Esophagus (tissue), 2 donors: ENCODE data around the gene PIM2. TPM values are rescaled to one million over a fixed set of nuclear protein-coding genes. Genes with fewer than 3 reads are reported as not detected.

Experiments used
- H3K27ac ChIP-seq, 2 donors: one replicate each; pipeline ENCODE4 v1.5.1; 2013; ENCODE audit warnings: low read depth in 2 of 2, mild to moderate bottlenecking in 2 of 2, inconsistent platforms in 1 of 2, low read length in 1 of 2, moderate library complexity in 1 of 2
- H3K27me3 ChIP-seq, 2 donors: one replicate each; pipeline ENCODE4 v1.6.1; 2013; ENCODE audit warnings: low read length in 2 of 2, control low read depth in 1 of 2, mild to moderate bottlenecking in 1 of 2; ENCODE audit not compliant: insufficient read depth in 2 of 2, control insufficient read depth in 1 of 2
- H3K36me3 ChIP-seq, 2 donors: one replicate each; pipeline ENCODE4 v1.6.1; 2013; ENCODE audit warnings: low read length in 1 of 2; ENCODE audit not compliant: control insufficient read depth in 2 of 2, insufficient read depth in 2 of 2
- H3K4me1 ChIP-seq, 2 donors: one replicate each; pipeline ENCODE4 v1.6.1; 2013; ENCODE audit warnings: low read length in 1 of 2; ENCODE audit not compliant: control insufficient read depth in 2 of 2, insufficient read depth in 2 of 2
- H3K4me3 ChIP-seq, 2 donors: one replicate each; pipeline ENCODE4 v1.5.1; 2013; ENCODE audit warnings: low read length in 2 of 2, mild to moderate bottlenecking in 2 of 2, low read depth in 1 of 2, moderate library complexity in 1 of 2
- H3K9me3 ChIP-seq, 2 donors: one replicate each; pipeline ENCODE4 v1.6.1; 2013; ENCODE audit warnings: mild to moderate bottlenecking in 2 of 2, low read depth in 1 of 2, low read length in 1 of 2, moderate library complexity in 1 of 2; ENCODE audit not compliant: control insufficient read depth in 2 of 2, insufficient read depth in 1 of 2
- WGBS, 2 donors: extraction: QIAGEN DNeasy Blood & Tissue Kit; methylation state at CpG; one replicate each; pipeline ENCODE4 v1.1.7; 2013; 5-methylcytosine and 5-hydroxymethylcytosine counted together
- polyA plus RNA-seq, 2 donors: library from polyadenylated mRNA; stranded (reverse); fragments of 200-250 nt; gene quantifications; one replicate each; pipeline ENCODE4 v1.2.3, GENCODE V29; 2013
- donor health status: healthy with polysubstance abuse.
- donor health status: Bipolar disorder and iron deficiency.

PIM2 gene
- polyA plus RNA-seq, 2 donors: 2.6 to 3.7 TPM

- no peaks in the 10 kb centered on the region for H3K4me1 ChIP-seq
- peaks cover 2 to 17% of the 10 kb centered on the region in 2 donors for H3K36me3 ChIP-seq
- no peaks in the 10 kb centered on the region for H3K27me3 ChIP-seq
- 0 to 36% methylated on average over 49 of the region's 49 CpGs for WGBS, 2 donors
- peak within 1 kb of the TSS; percentile 95 to 99 for H3K27ac ChIP-seq
- peak within 1 kb of the TSS; percentile 58 to 83 for H3K4me3 ChIP-seq
- H3K9me3 ChIP-seq: no peaks in the 10 kb centered on the region
Observed at GRCh38 chrX:48897625-48898306, 21.1 kb downstream of the PIM2 start, which contains the start of the genes PQBP1 and TIMM17B. Gene PQBP1 (plus strand): TSS chrX:48897930. CDS start chrX:48898510, 580 bp downstream. Gene TIMM17B (minus strand): TSS chrX:48897768. CDS start chrX:48897749, 19 bp downstream.

DNA sequence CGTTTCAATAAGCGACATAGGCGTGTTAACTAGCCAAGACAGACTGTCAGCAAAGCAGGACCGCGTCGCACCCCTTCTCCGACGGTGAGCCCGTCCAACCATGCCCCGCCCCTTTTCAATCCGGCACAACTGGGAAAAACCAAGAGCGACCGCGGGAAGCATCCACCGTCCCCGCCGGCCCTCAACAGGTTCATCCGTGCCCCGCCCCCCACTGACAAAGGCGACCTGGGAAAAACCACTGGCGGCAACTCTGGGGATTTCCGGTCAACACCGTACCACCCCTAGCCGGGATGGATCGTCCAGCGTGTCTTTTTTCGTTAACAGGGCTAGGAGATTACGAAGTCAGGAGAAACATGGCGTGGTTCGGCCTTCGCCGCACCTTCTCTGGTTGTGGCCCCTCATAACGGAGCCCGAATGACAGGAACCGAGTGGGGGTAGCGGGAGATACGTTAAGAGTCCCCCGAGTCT is 21.6 kb downstream of the PIM2 start:
- WGBS, 2 donors: 0 to 26% methylated on average over 38 of the region's 38 CpGs
- no peaks in the 10 kb centered on the region for H3K4me1 ChIP-seq
- peak overlapping the region; percentile 94 to 99 for H3K27ac ChIP-seq
- no peaks in the 10 kb centered on the region for H3K9me3 ChIP-seq
- H3K36me3 ChIP-seq: peaks cover 0 to 12% of the 10 kb centered on the region in 2 donors
- H3K27me3 ChIP-seq: no peaks in the 10 kb centered on the region
- H3K4me3 ChIP-seq: peak overlapping the region; percentile 58 to 83

DNA sequence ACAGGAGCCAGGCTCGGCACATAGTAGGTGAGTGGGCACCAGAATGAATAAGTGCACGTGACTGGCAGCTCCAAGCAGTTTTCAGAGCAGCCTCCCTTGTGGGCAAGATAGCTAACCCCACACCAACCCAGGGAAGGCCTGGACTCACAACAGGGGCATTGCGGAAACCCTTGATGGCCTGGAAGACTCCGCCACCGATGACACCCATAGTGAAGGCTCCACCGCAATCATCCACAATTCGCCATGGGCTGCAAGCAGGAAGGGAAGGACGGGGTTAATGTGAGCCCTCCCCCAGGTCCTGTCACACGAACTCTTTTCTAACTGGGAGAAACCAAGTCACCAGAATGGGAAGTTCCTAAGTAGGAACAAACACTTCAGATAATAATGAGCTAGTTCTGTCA is 22.2 kb downstream of the PIM2 start:
- H3K4me3 ChIP-seq: peak overlapping the region; percentile 58 to 83
- H3K27ac ChIP-seq: peak overlapping the region; percentile 94 to 99
- WGBS, 2 donors: 35 to 49% methylated on average over 9 of the region's 9 CpGs
- H3K27me3 ChIP-seq: no peaks in the 10 kb centered on the region
- peaks cover 0 to 8% of the 10 kb centered on the region in 2 donors for H3K36me3 ChIP-seq
- H3K9me3 ChIP-seq: no peaks in the 10 kb centered on the region
- no peaks in the 10 kb centered on the region for H3K4me1 ChIP-seq

GRCh38 chrX:48894891-48895290 is 23.9 kb downstream of the PIM2 start:
- WGBS, 2 donors: 74 to 88% methylated on average over 6 of the region's 6 CpGs
- Histone ChIP-seq H3K27me3 (no peaks in the 10 kb centered on the region), H3K4me1 (no peaks in the 10 kb centered on the region)

DNA sequence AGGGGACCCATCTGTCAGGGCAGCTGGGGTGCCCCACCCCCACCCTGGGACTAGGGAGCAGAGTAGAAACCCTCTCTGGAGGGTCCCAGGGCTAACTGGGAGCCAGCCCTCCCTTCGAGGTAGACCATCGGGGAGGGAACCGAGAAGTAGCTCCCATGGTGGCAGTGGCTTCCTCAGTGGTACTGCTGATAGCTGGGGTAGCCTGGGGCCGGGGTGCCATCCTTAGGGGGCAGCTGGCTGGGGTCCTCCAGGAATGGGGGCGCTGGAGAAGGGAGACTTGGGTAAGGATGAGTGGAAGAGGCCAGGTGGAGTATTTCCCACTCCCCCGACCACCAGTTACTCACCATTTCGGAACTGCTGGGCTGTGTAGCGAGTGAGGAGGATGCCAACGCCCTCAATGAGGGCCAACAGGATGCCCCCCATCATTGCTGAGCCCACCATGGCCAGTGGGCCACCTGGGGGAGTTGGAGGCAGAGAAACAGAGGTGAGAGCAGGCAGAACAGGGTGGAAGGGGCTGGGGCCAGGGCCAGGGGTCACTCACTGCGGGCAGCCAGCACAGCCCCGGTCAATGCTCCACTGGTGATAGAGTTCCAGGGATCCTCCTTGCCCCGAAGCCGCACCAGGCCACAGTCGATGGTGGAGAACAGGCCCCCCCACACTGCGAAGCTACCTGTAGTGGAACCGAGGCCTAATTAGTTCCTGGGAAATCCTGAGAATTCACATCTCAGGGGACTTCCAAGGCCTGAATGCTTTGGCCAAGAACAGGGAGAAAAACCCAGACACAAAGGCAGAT is 25.1 kb downstream of the PIM2 start:
- no peak overlapping the region for H3K27ac ChIP-seq
- H3K9me3 ChIP-seq: no peaks in the 10 kb centered on the region
- H3K4me1 ChIP-seq: no peaks in the 10 kb centered on the region
- WGBS, 2 donors: 83 to 89% methylated on average over 16 of the region's 16 CpGs
- H3K4me3 ChIP-seq: no peak overlapping the region
- H3K27me3 ChIP-seq: no peaks in the 10 kb centered on the region
- H3K36me3 ChIP-seq: peaks cover 0 to 4% of the 10 kb centered on the region in 2 donors

More at GRCh38 chrX:48894891-48895290, 23.9 kb downstream of the PIM2 start:
- peaks cover 0 to 4% of the 10 kb centered on the region in 2 donors for H3K36me3 ChIP-seq
- H3K27ac ChIP-seq: no peak overlapping the region
- no peaks in the 10 kb centered on the region for H3K9me3 ChIP-seq
- H3K4me3 ChIP-seq: no peak overlapping the region

GRCh38 chrX:48892896-48893295 is 25.9 kb downstream of the PIM2 start:
- Histone ChIP-seq H3K9me3 (no peaks in the 10 kb centered on the region), H3K4me3 (no peak overlapping the region), H3K27ac (no peak overlapping the region), H3K4me1 (no peaks in the 10 kb centered on the region), H3K27me3 (no peaks in the 10 kb centered on the region), H3K36me3 (peaks cover 0 to 4% of the 10 kb centered on the region in 2 donors)
- WGBS, 2 donors: 74 to 80% methylated on average over 4 of the region's 4 CpGs

DNA sequence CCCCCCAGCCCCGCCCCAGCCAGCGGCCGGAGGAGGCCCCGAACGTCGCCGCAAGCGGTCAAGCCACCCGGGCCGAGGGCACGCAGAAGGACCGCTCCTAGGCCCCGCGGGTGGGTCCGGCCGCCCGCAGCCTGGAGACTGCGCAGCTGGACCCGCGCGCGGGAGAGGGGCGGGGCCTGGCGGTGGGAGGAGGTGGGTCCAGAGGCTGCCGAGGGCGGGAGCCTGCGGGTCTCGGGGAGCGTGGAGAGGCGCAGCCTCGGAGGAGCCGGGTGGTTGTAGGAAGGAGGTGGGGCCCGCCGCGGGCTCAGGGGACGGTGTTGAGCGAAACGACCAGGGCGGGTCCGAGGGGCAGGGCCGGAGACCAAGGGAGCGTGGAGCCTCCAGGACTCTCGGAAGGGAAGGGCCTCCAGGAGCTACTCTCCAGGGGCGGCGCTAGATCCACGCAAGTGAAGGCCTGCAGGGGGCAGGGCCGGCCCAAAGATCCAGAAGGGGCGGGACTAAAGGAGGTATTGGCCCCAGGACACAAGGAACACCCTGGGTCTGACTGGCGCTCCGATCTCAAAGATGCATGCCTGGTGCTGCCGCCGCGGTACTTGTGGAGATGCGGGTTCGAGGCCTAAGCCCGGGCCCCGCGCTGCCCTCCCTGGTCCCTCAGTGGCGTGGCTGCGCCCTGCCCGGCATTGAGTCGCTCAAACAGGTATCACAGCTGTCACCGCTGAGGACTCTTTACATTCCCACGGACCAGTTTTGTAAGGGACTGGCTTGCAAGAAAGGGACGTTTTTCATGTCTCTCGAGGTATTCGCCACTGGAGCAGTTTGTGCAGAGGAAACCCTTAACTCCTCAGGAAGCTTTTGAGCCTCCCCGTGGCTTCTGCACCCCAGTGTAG is 27.2 kb downstream of the PIM2 start:
- Histone ChIP-seq H3K27me3 (no peaks in the 10 kb centered on the region), H3K9me3 (no peaks in the 10 kb centered on the region), H3K4me3 (peak overlapping the region; percentile 54 to 58), H3K27ac (peak overlapping the region; percentile 74 to 75), H3K36me3 (peaks cover 0 to 4% of the 10 kb centered on the region in 2 donors), H3K4me1 (no peaks in the 10 kb centered on the region)
- 1 to 36% methylated on average over 49 to 68 of the region's 68 CpGs for WGBS, 2 donors

DNA sequence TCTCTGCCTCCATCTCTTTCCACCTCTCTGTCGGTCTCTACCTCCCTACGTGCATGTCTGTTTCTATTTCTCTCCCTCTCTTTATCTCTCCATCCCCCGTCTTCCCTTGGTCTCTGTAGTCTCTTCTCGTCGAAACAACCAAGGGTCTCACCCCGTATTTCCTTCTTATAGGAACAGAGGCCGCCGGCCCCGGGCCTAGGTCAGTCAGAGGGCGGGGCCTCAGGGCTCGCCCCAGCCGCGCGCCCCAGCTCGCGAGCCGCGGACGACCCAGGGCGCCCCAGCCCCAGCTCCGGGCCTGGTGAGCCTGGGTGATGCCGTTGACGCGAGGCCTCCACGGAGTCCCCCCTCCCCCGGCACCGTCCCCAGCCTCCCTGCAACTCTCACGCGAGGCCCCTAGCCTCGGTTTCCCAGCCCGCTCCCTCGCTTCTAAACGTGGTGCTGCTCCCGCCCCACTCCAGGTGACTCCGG is 27.9 kb downstream of the PIM2 start:
- WGBS, 2 donors: 1 to 31% methylated on average over 34 to 35 of the region's 35 CpGs
- Histone ChIP-seq H3K4me1 (no peaks in the 10 kb centered on the region), H3K27ac (peak overlapping the region; percentile 74 to 75), H3K4me3 (peak overlapping the region; percentile 54 to 58), H3K9me3 (no peaks in the 10 kb centered on the region), H3K27me3 (no peaks in the 10 kb centered on the region), H3K36me3 (peaks cover 0 to 4% of the 10 kb centered on the region in 2 donors)
